ENCODE measurements around the gene SCYL1.

Gene SCYL1

GRCh38 chr11:65535102-65535501 lies 10.2 kb downstream of the SCYL1 start:
- no peak for DNase-seq (ENCODE audit: low read depth in 1 of 2, low spot score in 1 of 2)

GRCh38 chr11:65536412-65537295 lies 11.8 kb downstream of the SCYL1 start:
- no peak for DNase-seq (ENCODE audit: low read depth in 1 of 2, low spot score in 1 of 2)

GRCh38 chr11:65537296-65537597 lies 12.4 kb downstream of the SCYL1 start:
- DNase-seq (ENCODE audit: low read depth in 1 of 2, low spot score in 1 of 2), result no peak

- DNase-seq (ENCODE audit: low read depth in 1 of 2, low spot score in 1 of 2), result no peak
Observed at GRCh38 chr11:65537620-65538231, 12.8 kb downstream of the SCYL1 start.

GRCh38 chr11:65538232-65538914 lies 13.5 kb downstream of the SCYL1 start:
- no peak for DNase-seq (ENCODE audit: low read depth in 1 of 2, low spot score in 1 of 2)

- DNase-seq (ENCODE audit: low read depth in 1 of 2, low spot score in 1 of 2), result no peak
Observed at GRCh38 chr11:65538915-65539743, 14.2 kb downstream of the SCYL1 start.

GRCh38 chr11:65539744-65540289 lies 14.9 kb downstream of the SCYL1 start:
- no peak for DNase-seq (ENCODE audit: low read depth in 1 of 2, low spot score in 1 of 2)

GRCh38 chr11:65540290-65541092 lies 15.6 kb downstream of the SCYL1 start:
- peak; percentile 82 to 86 for DNase-seq (ENCODE audit: low read depth in 1 of 2, low spot score in 1 of 2)

- DNase-seq (ENCODE audit: low read depth in 1 of 2, low spot score in 1 of 2), result no peak
Observed at GRCh38 chr11:65541093-65541982, 16.5 kb downstream of the SCYL1 start.

GRCh38 chr11:65542738-65543390 lies 18.0 kb downstream of the SCYL1 start:
- DNase-seq (ENCODE audit: low read depth in 1 of 2, low spot score in 1 of 2), result no peak

GRCh38 chr11:65545853-65546216 lies 21.0 kb downstream of the SCYL1 start:
- DNase-seq (ENCODE audit: low read depth in 1 of 2, low spot score in 1 of 2), result no peak

GRCh38 chr11:65546217-65546958 lies 21.5 kb downstream of the SCYL1 start:
- peak; percentile 99 to 100 for DNase-seq (ENCODE audit: low read depth in 1 of 2, low spot score in 1 of 2)

GRCh38 chr11:65547446-65548125 lies 22.7 kb downstream of the SCYL1 start:
- DNase-seq (ENCODE audit: low read depth in 1 of 2, low spot score in 1 of 2), result no peak

- no peak for DNase-seq (ENCODE audit: low read depth in 1 of 2, low spot score in 1 of 2)
Observed at GRCh38 chr11:65548395-65548794, 23.5 kb downstream of the SCYL1 start.

GRCh38 chr11:65549096-65549495 lies 24.2 kb downstream of the SCYL1 start:
- DNase-seq (ENCODE audit: low read depth in 1 of 2, low spot score in 1 of 2), result no peak

GRCh38 chr11:65551572-65552387 lies 26.9 kb downstream of the SCYL1 start:
- no peak for DNase-seq (ENCODE audit: low read depth in 1 of 2, low spot score in 1 of 2)

Data from stimulated activated CD4-positive, alpha-beta T cell treated with anti-CD3 and anti-CD28 coated beads, Interleukin-15, amount 100 ng/mL, for 1 hour (primary cell).